Common myeloid progenitor, CD34-positive (primary cell): Measurements from ENCODE around the gene FBXO5. TPM values are rescaled to one million over a fixed set of nuclear protein-coding genes. Genes with fewer than 3 reads are reported as not detected.

Experiments
- CTCF ChIA-PET: fragments of 350-600 bp; sonication (Branson Sonifier 250); formaldehyde crosslinking; loops from one replicate; lab custom pipeline; 2021; ENCODE audit warnings: antibody characterized with exemption; lab: Charles Lee
- POLR2A ChIA-PET: fragments of 350-600 bp; sonication (Branson Sonifier 250); formaldehyde crosslinking; loops from one replicate; lab custom pipeline; 2021; ENCODE audit warnings: antibody characterized with exemption; lab: Charles Lee
- DNase-seq, 3 donors: peaks; one replicate each; pipeline versions ENCODE4 v3.0.0 to v3.0.0-alpha.2; 2013
- H3K27ac ChIP-seq, 2 experiments: 1 replicate in 1 of 2; 2 replicates in 1 of 2; pipeline ENCODE4 v1.7.0; 2013; ENCODE audit warnings: inconsistent platforms in 2 of 2, low read length in 2 of 2, mild to moderate bottlenecking in 2 of 2, low read depth in 1 of 2, moderate library complexity in 1 of 2; ENCODE audit not compliant: severe bottlenecking in 2 of 2, insufficient read depth in 1 of 2, poor library complexity in 1 of 2
- H3K27me3 ChIP-seq, 5 experiments: replicated peaks in 2 of 5; 1 replicate in 3 of 5; 2 replicates in 2 of 5; pipeline versions ENCODE4 v1.6.1 to v1.7.0; 2013; ENCODE audit warnings: low read length in 4 of 5, mild to moderate bottlenecking in 2 of 5, moderate library complexity in 2 of 5, inconsistent platforms in 1 of 5; ENCODE audit not compliant: insufficient read depth in 5 of 5, control insufficient read depth in 4 of 5
- H3K36me3 ChIP-seq, 4 experiments: 1 replicate in 2 of 4; 2 replicates in 2 of 4; pipeline versions ENCODE4 v1.6.1 to v1.7.0; 2013; ENCODE audit warnings: low read length in 3 of 4, control low read depth in 1 of 4, mild to moderate bottlenecking in 1 of 4; ENCODE audit not compliant: control insufficient read depth in 4 of 4, insufficient read depth in 4 of 4
- H3K4me1 ChIP-seq, 4 experiments: 1 replicate in 3 of 4; 2 replicates in 1 of 4; pipeline versions ENCODE4 v1.6.1 to v1.7.1; 2013; ENCODE audit warnings: low read length in 3 of 4, mild to moderate bottlenecking in 3 of 4, control low read depth in 1 of 4, inconsistent platforms in 1 of 4, moderate library complexity in 1 of 4; ENCODE audit not compliant: control insufficient read depth in 4 of 4, insufficient read depth in 4 of 4; ENCODE audit errors: control extremely low read depth in 1 of 4
- H3K4me3 ChIP-seq, 7 experiments: 1 replicate in 4 of 7; 2 replicates in 3 of 7; pipeline versions ENCODE4 v1.5.1 to v1.7.0; 2013; ENCODE audit warnings: mild to moderate bottlenecking in 7 of 7, low read length in 6 of 7, moderate library complexity in 6 of 7, inconsistent platforms in 2 of 7, low read depth in 2 of 7, control low read depth in 1 of 7; ENCODE audit not compliant: insufficient read depth in 4 of 7, control insufficient read depth in 1 of 7; ENCODE audit errors: extremely low read depth in 1 of 7
- H3K9me3 ChIP-seq, 5 experiments: 1 replicate in 4 of 5; 2 replicates in 1 of 5; pipeline versions ENCODE4 v1.6.1 to v1.7.1; 2013; ENCODE audit warnings: low read length in 4 of 5, mild to moderate bottlenecking in 2 of 5, inconsistent platforms in 1 of 5, low read depth in 1 of 5, moderate library complexity in 1 of 5; ENCODE audit not compliant: control insufficient read depth in 4 of 5, insufficient read depth in 2 of 5; ENCODE audit errors: control extremely low read depth in 1 of 5
- WGBS: methylation state at CpG from one replicate; pipeline ENCODE4 v1.1.5; 2013; ENCODE audit not compliant: insufficient coverage; 5-methylcytosine and 5-hydroxymethylcytosine counted together
- polyA plus RNA-seq: library from polyadenylated mRNA; unstranded; fragments of 120-200 nt; gene quantifications from one replicate; pipeline ENCODE4 v1.2.1, GENCODE V29; 2013

Gene FBXO5, protein sequence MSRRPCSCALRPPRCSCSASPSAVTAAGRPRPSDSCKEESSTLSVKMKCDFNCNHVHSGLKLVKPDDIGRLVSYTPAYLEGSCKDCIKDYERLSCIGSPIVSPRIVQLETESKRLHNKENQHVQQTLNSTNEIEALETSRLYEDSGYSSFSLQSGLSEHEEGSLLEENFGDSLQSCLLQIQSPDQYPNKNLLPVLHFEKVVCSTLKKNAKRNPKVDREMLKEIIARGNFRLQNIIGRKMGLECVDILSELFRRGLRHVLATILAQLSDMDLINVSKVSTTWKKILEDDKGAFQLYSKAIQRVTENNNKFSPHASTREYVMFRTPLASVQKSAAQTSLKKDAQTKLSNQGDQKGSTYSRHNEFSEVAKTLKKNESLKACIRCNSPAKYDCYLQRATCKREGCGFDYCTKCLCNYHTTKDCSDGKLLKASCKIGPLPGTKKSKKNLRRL
- 6.4 TPM for polyA plus RNA-seq

DNA sequence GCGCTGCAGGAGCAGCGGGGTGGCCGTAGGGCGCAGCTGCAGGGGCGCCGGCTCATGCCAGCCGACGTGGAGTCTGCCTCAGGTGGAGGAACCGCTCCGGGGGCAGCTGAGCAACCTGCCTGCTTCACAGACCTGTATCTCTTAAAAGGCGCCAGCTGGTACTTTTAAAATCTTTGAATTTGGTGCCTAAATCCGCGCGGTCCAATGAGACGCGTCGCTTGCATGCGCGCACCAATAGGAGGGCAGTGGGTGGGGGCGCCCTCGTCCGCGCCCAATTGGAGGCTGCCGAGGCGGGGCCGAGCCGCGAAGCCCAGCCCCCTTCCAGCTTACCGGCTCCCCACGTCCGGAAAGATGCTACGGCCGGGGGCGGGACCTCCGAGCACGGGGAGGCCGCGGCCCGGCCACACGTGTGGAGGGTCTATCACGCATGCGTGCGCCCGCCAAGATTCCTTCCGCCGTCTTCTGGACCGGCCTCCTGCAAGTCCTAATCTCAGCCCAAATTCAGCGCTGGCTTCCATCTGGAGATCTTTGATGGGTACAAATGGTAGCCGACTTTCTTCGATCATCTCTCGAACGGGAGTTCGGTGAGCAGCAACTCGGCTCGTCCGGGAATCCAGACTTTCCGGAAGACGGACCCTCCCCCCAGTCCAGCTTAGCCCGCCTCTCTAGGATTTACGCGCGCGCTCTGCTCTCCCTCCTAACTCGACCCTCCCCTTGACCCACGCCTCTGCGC, at the start of gene FBXO5:
Gene FBXO5 (minus strand): TSS at position 138 of the 733 bp plus-strand sequence. CDS start 82 bp downstream, at position 56.
- peak; percentile 98 to 99 (median 99) for DNase-seq
- peaks cover 0 to 6% (median 2%) of the 10 kb centered on the region in 4 experiments for H3K36me3 ChIP-seq
- 0% methylated on average over 63 of the region's 66 CpGs for WGBS
- peak within 1 kb of the TSS; percentile 80 to 94 for H3K27ac ChIP-seq
- H3K4me3 ChIP-seq, result peak within 1 kb of the TSS; percentile 79 to 99 (median 91)
- H3K27me3 ChIP-seq, result no peaks in the 10 kb centered on the region
- ChIA-PET CTCF (interaction anchor here (0.7 kb wide), 1 partner anchor 18 kb away, joined by 3 read pairs; no protein-coding TSS in a partner anchor), POLR2A (no interaction called here)
- no peaks in the 10 kb centered on the region for H3K9me3 ChIP-seq
- H3K4me1 ChIP-seq, result peaks cover 14 to 48% (median 31%) of the 10 kb centered on the region in 4 experiments

- CTCF ChIA-PET, result interaction anchor here (0.7 to 2.9 kb wide), 9 partner anchors 9 to 932 kb away, joined by 3 to 21 read pairs (median 3); no protein-coding TSS in a partner anchor
- peak; percentile 49 to 72 (median 69) for DNase-seq
- 67% methylated on average over 3 of the region's 9 CpGs for WGBS
Measured at GRCh38 chr6:153032255-153032882, 49.5 kb upstream of the FBXO5 start.

DNA sequence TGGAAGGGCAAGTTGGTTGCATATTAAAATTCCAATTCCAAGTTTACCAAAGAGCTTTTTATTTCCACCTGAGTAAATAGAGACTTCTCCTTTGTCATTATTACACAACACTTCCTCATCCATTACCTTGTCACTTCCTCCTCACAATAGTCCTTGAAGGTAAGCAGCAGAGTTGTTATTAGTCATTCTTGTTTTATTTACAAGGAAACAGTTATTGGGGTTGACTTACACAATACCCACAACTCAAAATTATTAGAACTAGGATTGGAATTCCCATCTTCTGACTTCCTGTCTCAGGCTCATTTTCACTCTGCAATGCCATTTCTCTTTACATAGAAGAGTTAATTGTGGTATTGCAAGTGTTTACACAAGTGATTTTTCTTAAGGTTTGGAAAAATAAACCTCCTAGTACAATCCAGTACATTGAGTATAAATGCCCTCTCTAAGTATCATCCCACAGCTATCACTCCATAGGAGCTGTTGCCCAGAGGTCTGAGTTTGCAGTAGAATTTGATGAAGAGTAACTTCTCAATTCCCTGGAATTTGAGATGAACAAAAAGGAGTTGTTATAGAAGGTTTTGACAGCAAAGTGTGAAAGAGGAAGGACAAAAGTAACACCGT, 48.6 kb upstream of the FBXO5 start:
- H3K27me3 ChIP-seq, result no peaks in the 10 kb centered on the region
- peaks cover 0 to 2% (median 0%) of the 10 kb centered on the region in 4 experiments for H3K4me1 ChIP-seq
- ChIA-PET POLR2A (no interaction called here), CTCF (interaction anchor here (0.8 to 2.9 kb wide), 9 partner anchors 10 to 1777 kb away, joined by 3 to 21 read pairs (median 3); no protein-coding TSS in a partner anchor)
- H3K9me3 ChIP-seq, result no peaks in the 10 kb centered on the region
- WGBS, result no CpG with 5 or more reads among the region's 1 CpG
- no peaks in the 10 kb centered on the region for H3K36me3 ChIP-seq
- H3K4me3 ChIP-seq, result no peak overlapping the region
- DNase-seq, result peak in 2 of 3 donors; percentile 18 to 44
- no peak overlapping the region for H3K27ac ChIP-seq

More at GRCh38 chr6:153032255-153032882, 49.5 kb upstream of the FBXO5 start:
- Histone ChIP-seq H3K27ac (no peak overlapping the region), H3K4me3 (no peak overlapping the region), H3K4me1 (peaks cover 0 to 2% (median 0%) of the 10 kb centered on the region in 4 experiments), H3K27me3 (no peaks in the 10 kb centered on the region), H3K9me3 (no peaks in the 10 kb centered on the region), H3K36me3 (no peaks in the 10 kb centered on the region)
- POLR2A ChIA-PET, result no interaction called here

GRCh38 chr6:153028963-153029362, 46.1 kb upstream of the FBXO5 start:
- ChIA-PET CTCF (interaction anchor here (1.4 kb wide), 1 partner anchor 10 kb away, joined by 3 read pairs; no protein-coding TSS in a partner anchor), POLR2A (no interaction called here)
- DNase-seq, result no peak
- no peak overlapping the region for H3K4me3 ChIP-seq
- no peaks in the 10 kb centered on the region for H3K9me3 ChIP-seq
- H3K27ac ChIP-seq, result no peak overlapping the region
- H3K27me3 ChIP-seq, result no peaks in the 10 kb centered on the region
- 100% methylated on average over 2 of the region's 4 CpGs for WGBS
- H3K36me3 ChIP-seq, result no peaks in the 10 kb centered on the region
- peaks cover 0 to 6% (median 0%) of the 10 kb centered on the region in 4 experiments for H3K4me1 ChIP-seq

DNA sequence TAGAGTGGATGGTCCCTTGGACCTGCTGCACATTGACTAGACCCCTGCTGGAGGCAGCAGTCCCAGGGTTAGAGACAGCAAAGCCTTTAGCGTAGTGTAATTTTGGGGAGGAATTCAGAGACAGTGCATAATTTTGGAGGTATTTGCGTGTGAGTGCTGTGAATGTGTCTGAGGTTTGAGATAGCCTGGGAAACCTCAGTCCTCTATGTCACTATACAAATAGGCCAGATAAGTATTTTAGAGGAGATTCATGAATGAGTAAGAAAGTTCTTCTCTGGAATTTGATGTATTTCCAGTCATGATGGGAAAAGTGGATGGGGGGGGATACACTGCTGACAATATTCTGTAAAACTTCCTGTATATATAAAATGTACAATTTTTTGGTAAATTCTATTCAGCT, 45.4 kb upstream of the FBXO5 start:
- Histone ChIP-seq H3K9me3 (no peaks in the 10 kb centered on the region), H3K4me1 (peaks cover 0 to 7% (median 0%) of the 10 kb centered on the region in 4 experiments), H3K4me3 (no peak overlapping the region), H3K27ac (no peak overlapping the region), H3K27me3 (no peaks in the 10 kb centered on the region), H3K36me3 (no peaks in the 10 kb centered on the region)
- POLR2A ChIA-PET, result no interaction called here
- CTCF ChIA-PET, result interaction anchor here (1.4 kb wide), 1 partner anchor 9 kb away, joined by 3 read pairs; no protein-coding TSS in a partner anchor
- WGBS, result no CpG with 5 or more reads among the region's 2 CpGs
- DNase-seq, result no peak

GRCh38 chr6:153027480-153027879, 44.6 kb upstream of the FBXO5 start:
- H3K4me1 ChIP-seq, result peaks cover 0 to 7% (median 0%) of the 10 kb centered on the region in 4 experiments
- H3K36me3 ChIP-seq, result no peaks in the 10 kb centered on the region
- DNase-seq, result no peak
- WGBS, result no CpG with 5 or more reads among the region's 4 CpGs
- H3K9me3 ChIP-seq, result no peaks in the 10 kb centered on the region
- POLR2A ChIA-PET, result no interaction called here
- H3K4me3 ChIP-seq, result no peak overlapping the region
- no peak overlapping the region for H3K27ac ChIP-seq
- no peaks in the 10 kb centered on the region for H3K27me3 ChIP-seq
- CTCF ChIA-PET, result interaction anchor here (1.0 to 1.8 kb wide), 2 partner anchors 79 to 285 kb away, joined by 4 to 8 read pairs; no protein-coding TSS in a partner anchor
